SK-N-MC (cell line): ENCODE measurements around the gene PRIM2.
"Not testable (repeated sequence)": the region's sequence is repeated elsewhere in the genome, so short reads cannot be mapped to it uniquely, and the experiment has no call there.

ENCODE experiments used
- EZH2 ChIP-seq: fragments of 200-600 bp; sonication (generic); IDR thresholded peaks from one replicate; pipeline ENCODE4 v1.6.1; 2017; ENCODE audit warnings: antibody characterized with exemption
- FOXP2 ChIP-seq: optimal IDR thresholded peaks from 2 replicates; pipeline ENCODE3; 2011; ENCODE audit warnings: mild to moderate bottlenecking, moderate library complexity; ENCODE audit not compliant: insufficient read depth; ENCODE audit errors: extremely low read length, control extremely low read depth
- POLR2AphosphoS5 ChIP-seq: IDR thresholded peaks from 2 replicates; pipeline ENCODE4 v1.6.1; 2012; ENCODE audit warnings: mild to moderate bottlenecking, low read depth, low read length, borderline replicate concordance

- not testable (repeated sequence) for TF ChIP-seq POLR2AphosphoS5, EZH2, FOXP2
Observed at GRCh38 chr6:57551961-57552360, 234.5 kb downstream of the PRIM2 start.
